IMR-90 (cell line): ENCODE results near the gene GABPA.

Source experiments
- CEBPB ChIP-seq: IDR thresholded peaks from 2 replicates; pipeline ENCODE4 v1.6.1; 2012; ENCODE audit warnings: low read depth, low read length, improper control_type of control experiment
- POLR2A ChIP-seq: IDR thresholded peaks from 2 replicates; pipeline ENCODE4 v1.6.1; 2012; ENCODE audit warnings: mild to moderate bottlenecking, low read depth, low read length
- RAD21 ChIP-seq: IDR thresholded peaks from 2 replicates; pipeline ENCODE4 v1.6.1; 2012; ENCODE audit warnings: low read length, improper control_type of control experiment
- RFX5 ChIP-seq: IDR thresholded peaks from 2 replicates; pipeline ENCODE4 v1.8.0; 2012; ENCODE audit warnings: low read depth, mild to moderate bottlenecking, low read length, moderate library complexity
- TF ChIP-seq, protein P1 (sequence below): conservative IDR thresholded peaks from 2 replicates; pipeline ENCODE4 v1.5.1; 2012; ENCODE audit warnings: mild to moderate bottlenecking, low read depth, low read length, improper control_type of control experiment
- TF ChIP-seq, protein P2 (sequence below): fragments of 150-350 bp; IDR thresholded peaks from 2 replicates; pipeline ENCODE4 v1.6.1; 2016; ENCODE audit warnings: low read depth, mild to moderate bottlenecking, low read length, moderate library complexity, borderline replicate concordance

DNA sequence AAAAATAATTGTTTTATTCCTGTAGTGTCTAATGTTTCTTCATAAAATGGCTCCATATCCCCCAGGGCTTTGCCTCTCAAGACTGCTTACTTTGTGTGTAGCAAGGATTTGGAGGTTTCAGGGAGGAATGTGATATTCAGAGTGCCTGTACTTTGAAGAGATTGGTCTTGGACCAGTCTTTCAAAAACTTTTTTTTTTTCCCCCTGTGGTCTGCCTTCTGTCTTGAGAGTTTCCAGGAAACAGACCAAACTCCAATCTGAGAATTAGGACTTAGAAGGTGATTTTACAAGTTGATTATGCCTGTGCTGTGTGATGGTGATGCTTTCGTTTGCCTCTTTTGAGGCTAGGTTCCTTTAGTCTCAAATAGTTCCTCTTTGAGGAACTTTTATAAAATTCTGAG lies 25.9 kb downstream of the GABPA start:
- TF ChIP-seq, protein P1, sequence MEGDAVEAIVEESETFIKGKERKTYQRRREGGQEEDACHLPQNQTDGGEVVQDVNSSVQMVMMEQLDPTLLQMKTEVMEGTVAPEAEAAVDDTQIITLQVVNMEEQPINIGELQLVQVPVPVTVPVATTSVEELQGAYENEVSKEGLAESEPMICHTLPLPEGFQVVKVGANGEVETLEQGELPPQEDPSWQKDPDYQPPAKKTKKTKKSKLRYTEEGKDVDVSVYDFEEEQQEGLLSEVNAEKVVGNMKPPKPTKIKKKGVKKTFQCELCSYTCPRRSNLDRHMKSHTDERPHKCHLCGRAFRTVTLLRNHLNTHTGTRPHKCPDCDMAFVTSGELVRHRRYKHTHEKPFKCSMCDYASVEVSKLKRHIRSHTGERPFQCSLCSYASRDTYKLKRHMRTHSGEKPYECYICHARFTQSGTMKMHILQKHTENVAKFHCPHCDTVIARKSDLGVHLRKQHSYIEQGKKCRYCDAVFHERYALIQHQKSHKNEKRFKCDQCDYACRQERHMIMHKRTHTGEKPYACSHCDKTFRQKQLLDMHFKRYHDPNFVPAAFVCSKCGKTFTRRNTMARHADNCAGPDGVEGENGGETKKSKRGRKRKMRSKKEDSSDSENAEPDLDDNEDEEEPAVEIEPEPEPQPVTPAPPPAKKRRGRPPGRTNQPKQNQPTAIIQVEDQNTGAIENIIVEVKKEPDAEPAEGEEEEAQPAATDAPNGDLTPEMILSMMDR: no peak
- TF ChIP-seq, protein P2, sequence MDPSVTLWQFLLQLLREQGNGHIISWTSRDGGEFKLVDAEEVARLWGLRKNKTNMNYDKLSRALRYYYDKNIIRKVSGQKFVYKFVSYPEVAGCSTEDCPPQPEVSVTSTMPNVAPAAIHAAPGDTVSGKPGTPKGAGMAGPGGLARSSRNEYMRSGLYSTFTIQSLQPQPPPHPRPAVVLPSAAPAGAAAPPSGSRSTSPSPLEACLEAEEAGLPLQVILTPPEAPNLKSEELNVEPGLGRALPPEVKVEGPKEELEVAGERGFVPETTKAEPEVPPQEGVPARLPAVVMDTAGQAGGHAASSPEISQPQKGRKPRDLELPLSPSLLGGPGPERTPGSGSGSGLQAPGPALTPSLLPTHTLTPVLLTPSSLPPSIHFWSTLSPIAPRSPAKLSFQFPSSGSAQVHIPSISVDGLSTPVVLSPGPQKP: no peak
- no peak for TF ChIP-seq POLR2A
- no peak for TF ChIP-seq RFX5
- TF ChIP-seq CEBPB: no peak
- TF ChIP-seq RAD21: no peak
